Upper lobe of left lung (tissue), 6 donors: Measurements from ENCODE around the gene ADAR. TPM values are rescaled to one million over a fixed set of nuclear protein-coding genes. Genes with fewer than 3 reads are reported as not detected.

ENCODE experiments used
- ATAC-seq, 2 donors: fragments of 200-7000 bp; cut with Tn5 transposase; one replicate each; pipeline ENCODE4 v1.9.1; 2022; ENCODE audit warnings: mild to moderate bottlenecking in 2 of 2, moderate library complexity in 2 of 2; ENCODE audit not compliant: low FRiP score in 2 of 2
- DNase-seq, 2 donors: peaks; one replicate each; pipeline ENCODE4 v3.0.0-alpha.2; 2019 to 2020
- H3K27ac ChIP-seq, 4 donors: fragments of 200-600 bp; sonication (generic); one replicate each; pipeline ENCODE4 v1.5.1; 2016 to 2019
- H3K27me3 ChIP-seq, 4 donors: fragments of 200-600 bp; sonication (generic); one replicate each; pipeline ENCODE4 v1.5.1; 2017 to 2019
- H3K36me3 ChIP-seq, 4 donors: fragments of 200-600 bp; sonication (generic); one replicate each; pipeline ENCODE4 v1.5.1; 2016 to 2019
- H3K4me1 ChIP-seq, 4 donors: fragments of 200-600 bp; sonication (generic); one replicate each; pipeline ENCODE4 v1.5.1; 2018 to 2019
- H3K4me3 ChIP-seq, 4 donors: fragments of 200-600 bp; sonication (generic); one replicate each; pipeline ENCODE4 v1.5.1; 2017 to 2019; ENCODE audit warnings: mild to moderate bottlenecking in 2 of 4, moderate library complexity in 1 of 4
- H3K9me3 ChIP-seq, 4 donors: fragments of 200-600 bp; sonication (generic); one replicate each; pipeline ENCODE4 v1.5.1; 2018 to 2019
- EP300 ChIP-seq, 4 donors: sonication (generic); formaldehyde crosslinking; IDR thresholded peaks; one replicate each; pipeline ENCODE4 v1.5.1; 2017; ENCODE audit warnings: antibody characterized with exemption in 4 of 4, control low read depth in 2 of 4
- POLR2A ChIP-seq, 4 donors: fragments of 450-650 bp; IDR thresholded peaks; one replicate each; pipeline ENCODE4 v1.5.1; 2016 to 2017; ENCODE audit warnings: antibody characterized with exemption in 4 of 4, mild to moderate bottlenecking in 2 of 4
- POLR2AphosphoS5 ChIP-seq, 2 donors: sonication (generic); formaldehyde crosslinking; IDR thresholded peaks; one replicate each; pipeline ENCODE4 v1.5.1; 2017; ENCODE audit warnings: antibody characterized with exemption in 2 of 2
- WGBS, 2 donors: methylation state at CpG; one replicate each; pipeline ENCODE4 v1.1.5; 2017 to 2018; 5-methylcytosine and 5-hydroxymethylcytosine counted together
- total RNA-seq, 6 donors: library from RNA; depleted of rRNA in 4 of 6; stranded (reverse); fragments of >200 nt in 4 of 6; gene quantifications; one replicate each; pipeline versions ENCODE4 v1.1.0 to v1.2.1, GENCODE V29; 2016 to 2021
- TF ChIP-seq, protein P1 (sequence below), 6 experiments: fragments of 450-650 bp in 4 of 6; fragments of 200-600 bp in 2 of 6; sonication (generic) in 2 of 6; IDR thresholded peaks; one replicate each; pipeline ENCODE4 v1.5.1; 2016 to 2019; ENCODE audit warnings: antibody characterized with exemption in 6 of 6
- donor health status: DM: no; HTN: no; CAD: no; lungs with moderate emphysema.
- donor health status: DM: no; HTN: yes; CAD: no; lungs with severe emphysema.

ADAR gene
- total RNA-seq, 6 donors from 2014 or later = 113 to 226 (median 156) TPM

GRCh38 chr1:154571244-154571963 is 36.6 kb downstream of the ADAR start:
- H3K27me3 ChIP-seq = peaks cover 0 to 15% (median 3%) of the 10 kb centered on the region in 4 donors
- peak in 1 of 2 donors; percentile 80 for DNase-seq
- WGBS, 2 donors = 95 to 96% methylated on average over 52 to 59 of the region's 59 CpGs
- peaks cover 8 to 10% (median 9%) of the 10 kb centered on the region in 4 donors for H3K4me1 ChIP-seq
- ATAC-seq = no peak
- H3K9me3 ChIP-seq = no peaks in the 10 kb centered on the region
- no peak overlapping the region for H3K27ac ChIP-seq
- no peak overlapping the region for H3K4me3 ChIP-seq
- TF ChIP-seq POLR2AphosphoS5 (IDR thresholded peaks at IDR 0.05) (no peak), POLR2A (IDR thresholded peaks at IDR 0.05) (no peak), EP300 (IDR thresholded peaks at IDR 0.05) (no peak)
- TF ChIP-seq, protein P1, sequence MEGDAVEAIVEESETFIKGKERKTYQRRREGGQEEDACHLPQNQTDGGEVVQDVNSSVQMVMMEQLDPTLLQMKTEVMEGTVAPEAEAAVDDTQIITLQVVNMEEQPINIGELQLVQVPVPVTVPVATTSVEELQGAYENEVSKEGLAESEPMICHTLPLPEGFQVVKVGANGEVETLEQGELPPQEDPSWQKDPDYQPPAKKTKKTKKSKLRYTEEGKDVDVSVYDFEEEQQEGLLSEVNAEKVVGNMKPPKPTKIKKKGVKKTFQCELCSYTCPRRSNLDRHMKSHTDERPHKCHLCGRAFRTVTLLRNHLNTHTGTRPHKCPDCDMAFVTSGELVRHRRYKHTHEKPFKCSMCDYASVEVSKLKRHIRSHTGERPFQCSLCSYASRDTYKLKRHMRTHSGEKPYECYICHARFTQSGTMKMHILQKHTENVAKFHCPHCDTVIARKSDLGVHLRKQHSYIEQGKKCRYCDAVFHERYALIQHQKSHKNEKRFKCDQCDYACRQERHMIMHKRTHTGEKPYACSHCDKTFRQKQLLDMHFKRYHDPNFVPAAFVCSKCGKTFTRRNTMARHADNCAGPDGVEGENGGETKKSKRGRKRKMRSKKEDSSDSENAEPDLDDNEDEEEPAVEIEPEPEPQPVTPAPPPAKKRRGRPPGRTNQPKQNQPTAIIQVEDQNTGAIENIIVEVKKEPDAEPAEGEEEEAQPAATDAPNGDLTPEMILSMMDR (IDR thresholded peaks at IDR 0.05) = no peak
- no peaks in the 10 kb centered on the region for H3K36me3 ChIP-seq

DNA sequence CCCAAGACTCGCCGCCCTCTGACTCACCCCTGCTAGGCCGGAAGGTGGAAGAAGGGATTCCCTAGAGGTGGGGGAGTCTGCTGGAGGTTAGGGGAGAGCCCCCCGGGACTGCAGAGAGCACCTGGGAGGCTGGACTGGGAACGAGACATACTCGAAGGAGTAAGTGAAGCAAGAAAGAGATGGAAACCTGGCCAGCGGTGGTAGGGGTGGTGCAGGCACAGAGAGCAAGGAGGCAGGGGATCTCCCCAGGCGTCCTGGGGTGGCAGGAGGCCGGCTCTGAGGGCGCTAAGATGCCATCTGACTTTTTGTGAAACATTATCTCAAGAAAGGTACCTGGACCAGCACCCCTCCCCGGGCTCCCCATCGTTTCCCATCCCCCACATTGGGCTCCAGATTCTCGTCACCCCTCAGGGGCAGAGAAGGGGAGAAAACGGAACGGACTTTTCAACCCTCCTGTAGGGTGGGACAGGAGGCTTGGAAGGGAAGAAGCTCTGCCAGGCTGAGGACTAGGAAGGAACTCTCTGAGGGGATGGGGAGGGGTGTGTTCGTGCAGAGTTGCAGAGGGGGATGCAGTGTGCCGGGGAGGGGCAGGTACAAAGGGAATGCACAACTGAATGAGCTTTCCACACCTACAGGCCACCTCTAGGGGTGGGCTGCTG is 39.7 kb downstream of the ADAR start:
- peak overlapping the region in 3 of 4 donors; percentile 7 to 33 (median 19) for H3K4me3 ChIP-seq
- peaks cover 8 to 10% (median 9%) of the 10 kb centered on the region in 4 donors for H3K4me1 ChIP-seq
- no peaks in the 10 kb centered on the region for H3K36me3 ChIP-seq
- ATAC-seq (no peak), DNase-seq (no peak)
- peaks cover 0 to 15% (median 3%) of the 10 kb centered on the region in 4 donors for H3K27me3 ChIP-seq
- no peaks in the 10 kb centered on the region for H3K9me3 ChIP-seq
- TF ChIP-seq POLR2A (IDR thresholded peaks at IDR 0.05) (no peak), POLR2AphosphoS5 (IDR thresholded peaks at IDR 0.05) (no peak), EP300 (IDR thresholded peaks at IDR 0.05) (no peak)
- TF ChIP-seq, protein P1 (IDR thresholded peaks at IDR 0.05) = no peak
- WGBS, 2 donors = 41% methylated on average over 15 to 17 of the region's 17 CpGs
- no peak overlapping the region for H3K27ac ChIP-seq

DNA sequence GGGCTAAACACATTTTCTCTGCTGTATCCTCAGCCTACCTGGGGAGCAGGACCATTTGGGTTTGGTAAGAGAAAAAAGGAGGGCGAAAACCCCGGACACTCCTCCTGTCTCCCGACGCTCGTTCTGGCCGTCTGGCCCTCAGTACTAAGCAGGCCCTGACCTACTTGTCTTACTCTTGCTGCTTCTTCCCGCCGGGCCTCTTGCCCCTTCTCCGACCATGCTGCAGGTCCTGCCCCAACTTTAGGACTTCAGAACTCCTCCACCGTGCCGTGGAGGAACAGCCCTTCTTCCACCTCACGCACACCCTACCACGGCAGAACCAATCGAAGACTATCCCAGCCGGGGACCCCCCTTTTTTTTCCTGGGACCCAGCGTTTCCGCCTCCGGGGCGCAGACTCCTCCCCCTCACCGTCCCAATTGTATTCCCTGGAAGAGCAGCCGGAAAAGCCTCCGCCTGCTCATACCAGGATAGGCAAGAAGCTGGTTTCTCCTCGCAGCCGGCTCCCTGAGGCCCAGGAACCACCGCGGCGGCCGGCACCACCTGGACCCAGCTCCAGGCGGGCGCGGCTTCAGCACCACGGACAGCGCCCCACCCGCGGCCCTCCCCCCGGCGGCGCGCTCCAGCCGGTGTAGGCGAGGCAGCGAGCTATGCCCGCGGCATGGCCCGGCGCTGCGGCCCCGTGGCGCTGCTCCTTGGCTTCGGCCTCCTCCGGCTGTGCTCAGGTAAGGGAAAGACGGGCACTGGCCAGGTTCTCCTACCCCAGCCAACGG is 40.4 kb downstream of the ADAR start, which contains the start of gene CHRNB2:
Gene CHRNB2 (plus strand): TSS at position 393 of the 771 bp plus-strand sequence. CDS start 267 bp downstream, at position 660.
- no peaks in the 10 kb centered on the region for H3K9me3 ChIP-seq
- peaks cover 0 to 15% (median 3%) of the 10 kb centered on the region in 4 donors for H3K27me3 ChIP-seq
- H3K4me3 ChIP-seq = peak within 1 kb of the TSS in 3 of 4 donors; percentile 7 to 33 (median 19)
- peak; percentile 87 to 93 for ATAC-seq
- 4 to 6% methylated on average over 24 to 44 of the region's 53 CpGs for WGBS, 2 donors
- peak; percentile 55 to 96 for DNase-seq
- no peak for TF ChIP-seq POLR2A (IDR thresholded peaks at IDR 0.05)
- no peak for TF ChIP-seq POLR2AphosphoS5 (IDR thresholded peaks at IDR 0.05)
- no peak for TF ChIP-seq EP300 (IDR thresholded peaks at IDR 0.05)
- TF ChIP-seq, protein P1 (IDR thresholded peaks at IDR 0.05) = peak in 3 of 6 experiments; percentile 12 to 15 (median 14)
- no peak within 1 kb of the TSS for H3K27ac ChIP-seq
- H3K36me3 ChIP-seq = no peaks in the 10 kb centered on the region
- H3K4me1 ChIP-seq = peaks cover 8 to 10% (median 9%) of the 10 kb centered on the region in 4 donors

DNA sequence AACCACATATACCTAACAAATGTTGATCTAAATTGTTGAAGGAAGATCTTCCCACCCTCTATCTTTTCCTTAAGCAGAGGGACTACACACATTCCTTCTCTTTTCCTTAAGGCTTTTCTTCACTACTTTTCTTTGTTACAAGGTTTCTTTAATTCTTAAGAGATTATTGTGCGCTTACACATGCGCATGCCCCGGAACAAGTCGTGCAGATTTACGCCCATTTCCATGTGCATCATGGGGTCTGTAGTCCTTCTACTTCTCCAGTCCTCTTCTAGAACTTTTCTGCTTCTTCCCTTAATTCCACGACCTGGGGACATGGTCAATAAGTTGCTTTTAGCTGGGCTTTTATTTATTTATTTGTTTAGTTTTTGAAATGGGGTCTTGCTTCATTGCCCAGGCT is 42.1 kb downstream of the ADAR start:
- peaks cover 0 to 15% (median 3%) of the 10 kb centered on the region in 4 donors for H3K27me3 ChIP-seq
- 81 to 92% methylated on average over 6 of the region's 6 CpGs for WGBS, 2 donors
- H3K9me3 ChIP-seq = no peaks in the 10 kb centered on the region
- H3K4me1 ChIP-seq = peaks cover 8 to 10% (median 9%) of the 10 kb centered on the region in 4 donors
- TF ChIP-seq POLR2A (IDR thresholded peaks at IDR 0.05) = no peak
- TF ChIP-seq POLR2AphosphoS5 (IDR thresholded peaks at IDR 0.05) = no peak
- no peak for TF ChIP-seq EP300 (IDR thresholded peaks at IDR 0.05)
- TF ChIP-seq, protein P1 (IDR thresholded peaks at IDR 0.05) = no peak
- no peak for DNase-seq
- ATAC-seq = no peak
- H3K27ac ChIP-seq = no peak overlapping the region
- no peaks in the 10 kb centered on the region for H3K36me3 ChIP-seq
- H3K4me3 ChIP-seq = no peak overlapping the region
